ENCODE results near the gene FARSB.

FARSB gene

DNA sequence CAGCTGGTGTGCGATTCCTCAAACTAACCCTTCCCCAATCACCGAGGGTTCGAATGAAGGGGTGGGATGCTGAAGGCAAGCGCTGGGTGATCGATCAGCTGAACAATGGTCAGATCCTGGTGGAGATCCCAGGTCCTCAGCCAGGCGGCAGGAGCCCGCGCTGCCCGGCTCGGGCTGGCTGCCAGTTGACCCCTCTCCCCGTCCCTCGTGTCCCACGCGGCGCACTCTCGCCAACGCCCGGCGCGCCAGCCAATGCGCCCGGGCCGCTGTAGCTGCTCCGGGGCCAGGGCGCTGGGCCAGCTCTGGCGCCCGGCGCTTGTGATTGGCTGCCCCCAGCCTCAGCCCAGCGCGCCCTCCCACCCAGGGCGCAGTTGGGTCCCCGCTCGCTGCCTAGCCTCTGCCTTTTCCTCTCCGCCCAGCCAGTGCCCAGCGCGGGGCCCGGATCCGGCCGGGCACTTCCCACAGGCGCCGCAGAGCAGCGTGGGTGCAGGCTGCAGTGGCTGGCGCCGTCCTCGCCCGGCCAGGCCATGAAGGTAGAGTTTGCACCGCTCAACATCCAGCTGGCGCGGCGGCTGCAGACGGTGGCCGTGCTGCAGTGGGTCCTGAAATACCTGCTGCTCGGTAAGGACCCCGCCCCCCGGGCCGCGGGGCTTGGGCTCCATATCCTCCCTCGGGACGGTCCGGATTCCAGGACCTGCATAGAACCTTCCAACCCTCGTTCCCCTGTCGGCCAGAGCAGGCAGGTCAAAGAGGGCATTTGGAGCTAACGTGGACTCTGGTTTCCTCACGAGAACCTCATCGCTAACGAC lies 15.6 kb upstream of the FARSB start, which contains the start of gene MOGAT1:
Gene MOGAT1, plus strand, starts transcription at position 400 of the 809 bp plus-strand sequence. Its CDS starts 128 bp downstream, at position 528.
- ChIA-PET POLR2A (no interaction called here), CTCF (no interaction called here)
- DNase-seq (ENCODE audit: extremely low spot score) = no peak
- TF ChIP-seq ARNT (IDR thresholded peaks at IDR 0.05) = no peak
- TF ChIP-seq LEF1 (IDR thresholded peaks at IDR 0.05; ENCODE audit: borderline replicate concordance) = no peak
- no peak for TF ChIP-seq NFRKB (IDR thresholded peaks at IDR 0.05)
- TF ChIP-seq ELF4 (IDR thresholded peaks at IDR 0.05) = no peak
- no peak for TF ChIP-seq HDGF (IDR thresholded peaks at IDR 0.05; ENCODE audit: borderline replicate concordance)
- no peak for TF ChIP-seq BHLHE40 (IDR thresholded peaks at IDR 0.05; ENCODE audit: borderline replicate concordance)
- no peak for TF ChIP-seq FOXK2 (IDR thresholded peaks at IDR 0.05)
- TF ChIP-seq FOXA1 (IDR thresholded peaks at IDR 0.05) = no peak
- no peak for TF ChIP-seq ZNF384 (IDR thresholded peaks at IDR 0.05)
- TF ChIP-seq TARDBP (IDR thresholded peaks at IDR 0.05) = no peak
- no peak for TF ChIP-seq SUZ12 (IDR thresholded peaks at IDR 0.05)
- no peak for TF ChIP-seq PKNOX1 (IDR thresholded peaks at IDR 0.05)
- no peak for TF ChIP-seq FOXM1 (IDR thresholded peaks at IDR 0.05; ENCODE audit: borderline replicate concordance)
- no peak for TF ChIP-seq L3MBTL2 (conservative IDR thresholded peaks at IDR 0.05)
- no peak for TF ChIP-seq SP1 (IDR thresholded peaks at IDR 0.05)
- no peak for TF ChIP-seq CTBP1 (IDR thresholded peaks at IDR 0.05; ENCODE audit: borderline replicate concordance)

- ChIA-PET CTCF (no interaction called here), POLR2A (no interaction called here)
- no peak for DNase-seq (ENCODE audit: extremely low spot score)
- no peak for TF ChIP-seq FOXM1 (IDR thresholded peaks at IDR 0.05; ENCODE audit: borderline replicate concordance)
- no peak for TF ChIP-seq SP1 (IDR thresholded peaks at IDR 0.05)
- TF ChIP-seq FOXK2 (IDR thresholded peaks at IDR 0.05) = no peak
- no peak for TF ChIP-seq L3MBTL2 (conservative IDR thresholded peaks at IDR 0.05)
- no peak for TF ChIP-seq ZNF384 (IDR thresholded peaks at IDR 0.05)
- TF ChIP-seq HDGF (IDR thresholded peaks at IDR 0.05; ENCODE audit: borderline replicate concordance) = no peak
- no peak for TF ChIP-seq TARDBP (IDR thresholded peaks at IDR 0.05)
- TF ChIP-seq LEF1 (IDR thresholded peaks at IDR 0.05; ENCODE audit: borderline replicate concordance) = no peak
- TF ChIP-seq PKNOX1 (IDR thresholded peaks at IDR 0.05) = no peak
- no peak for TF ChIP-seq NFRKB (IDR thresholded peaks at IDR 0.05)
- TF ChIP-seq ELF4 (IDR thresholded peaks at IDR 0.05) = no peak
- no peak for TF ChIP-seq BHLHE40 (IDR thresholded peaks at IDR 0.05; ENCODE audit: borderline replicate concordance)
- TF ChIP-seq CTBP1 (IDR thresholded peaks at IDR 0.05; ENCODE audit: borderline replicate concordance) = no peak
- no peak for TF ChIP-seq ARNT (IDR thresholded peaks at IDR 0.05)
- no peak for TF ChIP-seq FOXA1 (IDR thresholded peaks at IDR 0.05)
- no peak for TF ChIP-seq SUZ12 (IDR thresholded peaks at IDR 0.05)
Observed at GRCh38 chr2:222670191-222671038, 14.5 kb upstream of the FARSB start.

DNA sequence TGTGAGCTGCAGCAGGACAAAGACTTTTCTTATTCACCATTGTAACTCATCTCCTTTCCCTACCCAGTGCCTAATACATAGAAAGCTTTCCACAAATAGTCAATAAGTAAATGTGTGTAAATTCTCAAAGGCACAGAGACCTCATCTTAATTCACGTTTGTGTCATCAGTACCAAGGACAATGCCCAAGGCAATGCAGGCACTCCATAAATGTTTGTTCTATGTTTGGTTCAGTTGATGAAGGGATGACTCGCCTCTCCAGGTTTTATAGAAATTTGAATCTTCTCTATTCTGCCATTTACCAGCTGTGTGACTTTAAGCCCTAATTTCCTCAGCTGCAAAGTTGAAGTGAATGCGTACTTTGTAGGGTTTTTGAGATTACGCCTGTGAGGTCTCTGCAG lies 13.5 kb upstream of the FARSB start:
- TF ChIP-seq ZNF384 (IDR thresholded peaks at IDR 0.05) (no peak), ARNT (IDR thresholded peaks at IDR 0.05) (no peak), SUZ12 (IDR thresholded peaks at IDR 0.05) (no peak), CTBP1 (IDR thresholded peaks at IDR 0.05; ENCODE audit: borderline replicate concordance) (no peak), L3MBTL2 (conservative IDR thresholded peaks at IDR 0.05) (no peak), PKNOX1 (IDR thresholded peaks at IDR 0.05) (no peak), LEF1 (IDR thresholded peaks at IDR 0.05; ENCODE audit: borderline replicate concordance) (no peak), BHLHE40 (IDR thresholded peaks at IDR 0.05; ENCODE audit: borderline replicate concordance) (no peak), TARDBP (IDR thresholded peaks at IDR 0.05) (no peak), ELF4 (IDR thresholded peaks at IDR 0.05) (no peak), FOXA1 (IDR thresholded peaks at IDR 0.05) (no peak), NFRKB (IDR thresholded peaks at IDR 0.05) (no peak), FOXM1 (IDR thresholded peaks at IDR 0.05; ENCODE audit: borderline replicate concordance) (no peak), FOXK2 (IDR thresholded peaks at IDR 0.05) (no peak), HDGF (IDR thresholded peaks at IDR 0.05; ENCODE audit: borderline replicate concordance) (no peak), SP1 (IDR thresholded peaks at IDR 0.05) (no peak)
- CTCF ChIA-PET = no interaction called here
- no peak for DNase-seq (ENCODE audit: extremely low spot score)
- POLR2A ChIA-PET = interaction anchor here (1.3 kb wide), 1 partner anchor 11 kb away, joined by 3 read pairs; no protein-coding TSS in a partner anchor

DNA sequence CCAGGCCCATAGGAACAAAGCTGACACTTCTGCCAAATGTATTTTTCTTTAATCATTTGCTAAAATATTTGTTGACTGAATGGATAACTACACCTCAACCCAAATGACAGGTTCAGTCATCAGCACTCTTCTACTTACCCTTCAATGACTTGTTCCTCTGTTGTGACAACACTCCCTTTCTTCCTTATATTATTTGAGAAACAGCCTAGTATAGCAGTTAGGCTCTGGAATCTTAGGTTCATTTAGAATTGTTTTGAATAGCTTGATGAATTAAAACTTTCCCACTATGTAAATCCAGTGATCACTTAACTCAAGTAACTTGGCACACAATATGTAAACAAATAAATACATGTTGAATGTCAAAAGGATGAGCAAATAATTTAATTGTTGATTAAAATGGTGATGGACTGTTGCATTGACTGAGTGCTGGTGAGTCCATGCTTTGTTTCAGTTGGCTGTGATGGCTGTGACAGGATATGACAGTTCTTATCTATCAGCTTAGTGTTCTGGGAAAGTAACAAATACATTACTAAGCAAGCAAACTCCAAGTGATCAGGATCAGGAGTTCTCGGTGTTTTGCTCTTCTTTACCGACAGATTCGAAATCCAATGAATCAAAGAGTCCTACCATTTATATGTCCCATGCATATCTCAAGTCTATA lies 12.7 kb upstream of the FARSB start:
- CTCF ChIA-PET = interaction anchor here (0.8 kb wide), 1 partner anchor 11 kb away, joined by 3 read pairs; no protein-coding TSS in a partner anchor
- no peak for TF ChIP-seq SP1 (IDR thresholded peaks at IDR 0.05)
- TF ChIP-seq TARDBP (IDR thresholded peaks at IDR 0.05) = no peak
- no peak for TF ChIP-seq NFRKB (IDR thresholded peaks at IDR 0.05)
- no peak for TF ChIP-seq ELF4 (IDR thresholded peaks at IDR 0.05)
- no peak for TF ChIP-seq ARNT (IDR thresholded peaks at IDR 0.05)
- no peak for TF ChIP-seq HDGF (IDR thresholded peaks at IDR 0.05; ENCODE audit: borderline replicate concordance)
- TF ChIP-seq L3MBTL2 (conservative IDR thresholded peaks at IDR 0.05) = no peak
- no peak for TF ChIP-seq FOXA1 (IDR thresholded peaks at IDR 0.05)
- no peak for TF ChIP-seq CTBP1 (IDR thresholded peaks at IDR 0.05; ENCODE audit: borderline replicate concordance)
- TF ChIP-seq FOXK2 (IDR thresholded peaks at IDR 0.05) = no peak
- no peak for TF ChIP-seq FOXM1 (IDR thresholded peaks at IDR 0.05; ENCODE audit: borderline replicate concordance)
- no peak for TF ChIP-seq SUZ12 (IDR thresholded peaks at IDR 0.05)
- TF ChIP-seq ZNF384 (IDR thresholded peaks at IDR 0.05) = no peak
- TF ChIP-seq BHLHE40 (IDR thresholded peaks at IDR 0.05; ENCODE audit: borderline replicate concordance) = no peak
- no peak for TF ChIP-seq LEF1 (IDR thresholded peaks at IDR 0.05; ENCODE audit: borderline replicate concordance)
- no peak for DNase-seq (ENCODE audit: extremely low spot score)
- POLR2A ChIA-PET = interaction anchor here (1.3 kb wide), 1 partner anchor 10 kb away, joined by 3 read pairs; no protein-coding TSS in a partner anchor
